ENCODE results near the gene DCST2.

DNA sequence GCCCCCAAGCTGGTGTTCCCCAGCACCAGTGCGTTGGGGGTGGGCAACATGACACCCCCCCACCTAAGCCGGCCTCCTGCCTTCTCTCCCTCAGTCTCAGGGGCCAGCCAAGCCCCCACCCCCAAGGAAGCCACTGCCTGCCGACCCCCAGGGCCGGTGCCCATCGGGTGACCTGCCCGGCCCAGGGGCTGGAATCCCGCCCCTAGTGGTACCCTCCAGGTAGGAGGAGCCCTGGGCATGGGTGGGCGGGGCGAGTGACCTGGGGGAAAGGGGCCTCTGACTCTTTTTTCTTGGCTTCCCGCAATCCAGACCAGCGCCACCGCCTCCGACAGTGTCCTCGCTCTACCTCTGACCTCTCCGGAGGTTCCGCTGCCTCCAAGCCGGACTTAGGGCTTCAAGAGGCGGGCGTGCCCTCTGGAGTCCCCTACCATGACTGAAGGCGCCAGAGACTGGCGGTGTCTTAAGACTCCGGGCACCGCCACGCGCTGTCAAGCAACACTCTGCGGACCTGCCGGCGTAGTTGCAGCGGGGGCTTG, 28.6 kb upstream of the DCST2 start:
- TF ChIP-seq NFE2L1 (tag; IDR thresholded peaks at IDR 0.05; ENCODE audit: borderline replicate concordance, low read depth) (no peak), ZBTB1 (CRISPR knock-in tag; IDR thresholded peaks at IDR 0.05; ENCODE audit: borderline replicate concordance, low read depth) (no peak)

Measured in K562 (cell line).